Fibroblast of lung (primary cell): ENCODE results near the gene RPS6KB1. TPM values are rescaled to one million over a fixed set of nuclear protein-coding genes. Genes with fewer than 3 reads are reported as not detected.

ENCODE experiments used
- DNase-seq, 2 donors: peaks; one replicate each; pipeline versions ENCODE4 v3.0.0 to v3.0.0-alpha.2; 2010; ENCODE audit warnings: low read depth in 2 of 2
- H2AFZ ChIP-seq: 2 replicates; pipeline ENCODE4 v1.5.1; 2012; ENCODE audit warnings: low read length, control low read depth, inconsistent platforms
- H3K27ac ChIP-seq: 2 replicates; pipeline ENCODE4 v1.5.1; 2011; ENCODE audit warnings: low read length, control low read depth; ENCODE audit not compliant: insufficient read depth
- H3K27me3 ChIP-seq: 2 replicates; pipeline ENCODE4 v1.5.1; 2011; ENCODE audit warnings: mild to moderate bottlenecking, low read length; ENCODE audit not compliant: control insufficient read depth, insufficient read depth
- H3K36me3 ChIP-seq: 2 replicates; pipeline ENCODE4 v1.5.1; 2011; ENCODE audit warnings: low read length; ENCODE audit not compliant: control insufficient read depth, insufficient read depth
- H3K4me1 ChIP-seq: 2 replicates; pipeline ENCODE4 v1.5.1; 2011; ENCODE audit warnings: low read length; ENCODE audit not compliant: control insufficient read depth, insufficient read depth; ENCODE audit errors: extremely low read depth
- H3K4me2 ChIP-seq: 2 replicates; pipeline ENCODE4 v1.5.1; 2011; ENCODE audit warnings: low read length, control low read depth; ENCODE audit not compliant: insufficient read depth; ENCODE audit errors: extremely low read depth
- H3K4me3 ChIP-seq, 4 experiments: fragments of 200-600 bp in 1 of 4; sonication (generic) in 1 of 4; replicated peaks in 1 of 4; 2 replicates each; pipeline ENCODE4 v1.5.1; 2011 to 2016; ENCODE audit warnings: low read length in 4 of 4, low read depth in 3 of 4, mild to moderate bottlenecking in 3 of 4, control low read depth in 2 of 4, inconsistent platforms in 1 of 4, mixed read lengths in 1 of 4; ENCODE audit not compliant: insufficient read depth in 1 of 4; ENCODE audit errors: control extremely low read depth in 1 of 4
- H3K79me2 ChIP-seq: 2 replicates; pipeline ENCODE4 v1.5.1; 2012; ENCODE audit warnings: mild to moderate bottlenecking, low read length, inconsistent platforms; ENCODE audit not compliant: control insufficient read depth, insufficient read depth
- H3K9ac ChIP-seq: 2 replicates; pipeline ENCODE4 v1.5.1; 2011; ENCODE audit warnings: mild to moderate bottlenecking, low read length, control low read depth; ENCODE audit not compliant: insufficient read depth
- H3K9me3 ChIP-seq: 2 replicates; pipeline ENCODE4 v1.5.1; 2012; ENCODE audit warnings: low read depth, low read length; ENCODE audit not compliant: control insufficient read depth, insufficient read depth
- H4K20me1 ChIP-seq: 2 replicates; pipeline ENCODE4 v1.5.1; 2011; ENCODE audit warnings: low read length; ENCODE audit not compliant: control insufficient read depth, insufficient read depth; ENCODE audit errors: extremely low read depth
- CTCF ChIP-seq, 2 donors: IDR thresholded peaks in 1 of 2; conservative IDR thresholded peaks in 1 of 2; 1 replicate in 1 of 2; 2 replicates in 1 of 2; pipeline ENCODE4 v1.5.1; 2011 to 2012; ENCODE audit warnings: low read length in 2 of 2, control low read depth in 1 of 2, inconsistent platforms in 1 of 2, low read depth in 1 of 2, mild to moderate bottlenecking in 1 of 2
- EZH2 ChIP-seq: IDR thresholded peaks from 2 replicates; pipeline ENCODE4 v1.5.1; 2012; ENCODE audit warnings: low read length, control low read depth, mild to moderate bottlenecking; ENCODE audit errors: missing control alignments
- polyA plus RNA-seq, 2 donors: library from polyadenylated mRNA; depleted of rRNA in 1 of 2; stranded (reverse) in 1 of 2; unstranded in 1 of 2; fragments of >200 nt; gene quantifications; 2 replicates each; pipeline ENCODE4 v1.2.1, GENCODE V29; 2011 to 2012; ENCODE audit warnings: missing spikeins in 1 of 2
- total RNA-seq: library from RNA; depleted of rRNA; stranded (reverse); fragments of >200 nt; gene quantifications from 2 replicates; pipeline ENCODE4 v1.2.1, GENCODE V29; 2014

The RPS6KB1 gene
- total and polyA plus RNA-seq, 2 donors (not counting 1 experiment from before 2014, with no cell fraction given): 16.0 to 21.3 TPM

GRCh38 chr17:59845595-59846393 lies 47.1 kb upstream of the RPS6KB1 start:
- Histone ChIP-seq H3K27me3 (no peaks in the 10 kb centered on the region), H3K4me3 (no peak overlapping the region), H3K79me2 (peaks cover 15% of the 10 kb centered on the region), H3K36me3 (peaks cover 2% of the 10 kb centered on the region), H3K9ac (no peak overlapping the region), H3K4me1 (peaks cover 10% of the 10 kb centered on the region), H3K9me3 (no peaks in the 10 kb centered on the region), H4K20me1 (no peaks in the 10 kb centered on the region), H3K27ac (peak overlapping the region; percentile 90), H3K4me2 (no peak overlapping the region), H2AFZ (no peak overlapping the region)
- peak; percentile 92 to 93 for DNase-seq
- TF ChIP-seq CTCF (conservative IDR thresholded peaks at IDR 0.05 in 1 of 2, IDR thresholded peaks at IDR 0.05 in 1 of 2; ENCODE audit: low read depth in 1 of 2, low read length in 2 of 2) (no peak), EZH2 (no peak)

- peak; percentile 86 to 92 for DNase-seq
- Histone ChIP-seq H3K79me2 (peaks cover 7% of the 10 kb centered on the region), H3K4me2 (peak overlapping the region; percentile 87), H3K36me3 (no peaks in the 10 kb centered on the region), H3K4me1 (peaks cover 13% of the 10 kb centered on the region), H4K20me1 (no peaks in the 10 kb centered on the region), H3K4me3 (peak overlapping the region in 1 of 4 experiments; percentile 28), H3K9ac (peak overlapping the region; percentile 41), H3K27ac (peak overlapping the region; percentile 90), H2AFZ (no peak overlapping the region), H3K27me3 (no peaks in the 10 kb centered on the region), H3K9me3 (no peaks in the 10 kb centered on the region)
- TF ChIP-seq EZH2 (no peak), CTCF (conservative IDR thresholded peaks at IDR 0.05 in 1 of 2, IDR thresholded peaks at IDR 0.05 in 1 of 2; ENCODE audit: low read depth in 1 of 2, low read length in 2 of 2) (peak in 1 of 2 donors; percentile 1)
Measured at GRCh38 chr17:59846394-59847165, 46.3 kb upstream of the RPS6KB1 start.

- Histone ChIP-seq H2AFZ (no peak overlapping the region), H3K9ac (no peak overlapping the region), H3K27me3 (no peaks in the 10 kb centered on the region), H3K79me2 (no peaks in the 10 kb centered on the region), H4K20me1 (no peaks in the 10 kb centered on the region), H3K4me3 (no peak overlapping the region), H3K4me1 (peaks cover 22% of the 10 kb centered on the region), H3K9me3 (no peaks in the 10 kb centered on the region), H3K27ac (no peak overlapping the region), H3K36me3 (no peaks in the 10 kb centered on the region), H3K4me2 (no peak overlapping the region)
- no peak for DNase-seq
- TF ChIP-seq EZH2 (no peak), CTCF (conservative IDR thresholded peaks at IDR 0.05 in 1 of 2, IDR thresholded peaks at IDR 0.05 in 1 of 2; ENCODE audit: low read depth in 1 of 2, low read length in 2 of 2) (no peak)
Measured at GRCh38 chr17:59848385-59848668, 44.6 kb upstream of the RPS6KB1 start.
